HS-27A (cell line): ENCODE measurements around the gene CCDC106.

Experiments used
- DNase-seq: peaks from one replicate; pipeline ENCODE4 v3.0.0-alpha.2; 2012; ENCODE audit warnings: low read depth, missing footprints

Gene CCDC106

DNA sequence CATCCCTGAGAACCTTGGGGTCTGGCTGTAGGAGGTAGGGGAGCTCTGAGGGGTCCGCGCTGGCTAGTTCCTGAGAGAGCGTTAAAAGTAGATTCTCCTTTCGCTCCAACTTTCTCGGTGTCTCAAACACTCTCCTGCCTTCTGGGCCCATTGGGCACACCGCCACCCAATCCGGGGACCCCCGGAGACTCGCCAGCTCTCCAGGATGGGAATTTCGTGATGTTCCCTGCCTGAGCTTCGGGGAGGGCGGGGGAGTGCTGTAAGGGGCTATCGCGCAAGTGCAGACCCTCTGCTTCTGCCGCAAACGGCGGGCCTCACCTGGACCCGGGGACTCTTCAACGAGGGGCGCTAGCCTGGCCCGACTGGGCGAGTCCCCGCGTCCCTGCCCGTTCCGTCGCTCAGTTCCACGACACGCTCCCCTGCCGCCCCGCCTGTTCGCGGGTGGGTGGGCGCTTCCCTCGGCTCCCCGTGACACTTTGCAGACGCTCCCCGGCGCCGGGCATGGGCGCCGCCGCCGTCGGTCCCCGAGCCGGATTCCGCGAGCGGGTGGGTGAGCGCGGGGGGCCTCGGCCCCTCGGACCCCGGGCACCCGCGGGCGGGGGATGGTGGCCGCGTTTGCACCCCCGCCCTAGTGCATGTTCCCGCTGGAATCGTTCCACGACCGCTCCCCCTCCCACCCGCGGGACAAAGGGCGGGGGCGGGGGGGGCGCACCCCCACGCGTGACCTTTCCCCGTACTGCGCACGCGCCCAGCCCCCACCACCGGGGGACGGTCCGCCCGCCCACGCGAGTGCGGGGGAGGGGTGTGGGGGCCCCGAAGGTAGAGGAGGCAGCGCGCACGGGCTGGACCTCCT lies at the start of gene CCDC106:
TSS of gene CCDC106 (plus strand) at position 481 of the 853 bp plus-strand sequence. CDS start 835 bp downstream, outside the sequence.
- DNase-seq = no peak

DNA sequence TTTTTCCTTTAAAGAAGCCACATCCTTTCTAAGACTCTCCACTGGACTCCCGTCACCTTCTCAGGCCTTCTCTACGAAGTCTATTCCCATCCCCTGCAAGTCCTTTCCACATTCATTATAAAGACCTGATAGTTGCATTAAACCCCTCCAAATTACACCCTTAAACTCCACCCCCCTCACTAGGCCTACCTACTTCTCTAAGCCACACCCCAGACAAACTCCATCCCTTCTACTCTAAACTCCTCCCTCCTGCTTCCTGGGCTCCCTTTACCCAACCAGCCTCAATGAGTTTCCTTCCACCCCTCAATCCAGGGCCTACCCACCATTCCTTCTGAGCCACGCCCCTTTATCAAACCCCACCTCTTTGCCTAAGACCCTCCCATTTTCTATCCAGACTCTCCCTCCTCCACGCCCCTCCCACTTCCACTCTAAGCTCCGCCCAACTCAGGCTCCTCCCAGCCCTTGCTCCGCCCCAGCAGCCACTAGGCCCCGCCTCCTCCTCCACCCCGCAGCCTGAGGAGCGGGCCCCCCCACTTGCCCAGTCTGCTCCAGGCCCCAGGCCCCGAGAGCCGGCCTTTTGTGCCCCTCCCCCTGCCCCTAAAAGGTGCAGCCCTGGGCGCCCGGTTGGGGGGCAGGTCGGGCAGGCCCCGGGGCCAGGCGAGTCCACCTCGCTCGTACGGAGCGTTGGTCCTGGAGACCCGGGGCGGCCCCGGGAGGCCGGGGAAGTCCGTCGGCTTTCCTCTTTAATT lies 49.1 kb upstream of the CCDC106 start:
- DNase-seq = peak; percentile 86

DNA sequence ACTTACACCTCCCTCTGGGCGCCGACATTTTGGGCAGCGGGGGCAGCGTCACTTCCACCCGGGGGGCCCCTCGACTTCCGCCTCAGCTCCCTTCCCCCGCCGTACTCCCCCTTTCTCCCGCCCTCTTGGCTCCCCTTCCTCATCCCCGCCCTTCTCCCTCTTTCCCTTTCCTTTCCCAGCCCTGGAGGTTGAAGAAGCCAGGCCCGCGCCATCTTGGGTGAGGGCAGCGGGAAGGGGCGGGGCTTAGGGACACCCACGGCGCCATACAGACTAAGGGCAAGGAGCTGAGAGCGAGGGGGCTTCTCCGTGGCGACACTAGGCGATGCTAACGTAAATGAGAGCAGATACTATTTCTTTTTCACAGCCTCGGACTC lies 48.6 kb upstream of the CCDC106 start, which contains the start of gene FIZ1:
TSS of gene FIZ1 (minus strand) at position 50 of the 374 bp plus-strand sequence. CDS start 1,652 bp downstream, outside the sequence.
- peak; percentile 100 for DNase-seq

DNA sequence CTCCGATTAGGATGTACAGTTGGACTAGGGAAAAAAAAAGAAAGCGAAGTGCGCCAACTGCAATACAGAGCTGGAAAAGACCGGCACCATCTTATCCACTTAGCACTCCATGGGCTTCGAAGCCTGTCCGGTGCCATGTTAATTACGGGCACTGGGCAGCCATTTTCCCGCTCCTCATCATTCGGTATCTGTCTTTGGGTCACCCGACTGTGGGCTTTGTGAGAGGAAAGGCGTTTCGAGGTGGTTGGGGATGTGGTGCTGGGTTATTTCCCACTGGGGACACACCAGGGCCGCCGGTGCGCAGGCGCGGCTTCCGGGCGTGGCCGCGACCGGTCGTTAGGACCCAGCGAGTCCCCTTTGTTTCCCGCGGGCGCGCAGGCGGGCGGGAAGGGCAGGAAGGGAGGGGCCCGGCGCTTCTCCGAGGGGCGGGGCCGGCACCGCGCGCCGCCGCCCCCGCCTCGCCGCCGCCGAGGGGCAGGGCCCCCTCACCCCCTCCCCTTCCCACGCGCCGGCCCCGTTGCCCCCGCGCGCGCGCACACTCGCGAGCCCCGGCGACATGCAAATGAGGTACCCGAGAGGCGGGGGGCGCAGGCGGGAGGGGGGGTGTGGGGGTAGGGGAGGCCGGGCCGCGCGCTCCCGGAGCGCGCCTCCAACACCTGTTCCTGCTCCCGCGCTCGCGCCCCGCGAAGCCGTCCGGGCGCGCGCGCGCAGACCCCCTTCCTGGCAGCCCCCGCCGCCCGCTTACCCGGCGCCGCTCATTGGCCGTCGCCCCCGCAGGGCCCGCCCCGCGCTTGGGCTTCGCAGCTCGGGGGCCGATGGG lies 48.0 kb upstream of the CCDC106 start, which contains the start of gene ZNF524:
TSS of gene ZNF524 (plus strand) at position 447 of the 820 bp plus-strand sequence. CDS start 1,825 bp downstream, outside the sequence.
- DNase-seq = peak; percentile 98

DNA sequence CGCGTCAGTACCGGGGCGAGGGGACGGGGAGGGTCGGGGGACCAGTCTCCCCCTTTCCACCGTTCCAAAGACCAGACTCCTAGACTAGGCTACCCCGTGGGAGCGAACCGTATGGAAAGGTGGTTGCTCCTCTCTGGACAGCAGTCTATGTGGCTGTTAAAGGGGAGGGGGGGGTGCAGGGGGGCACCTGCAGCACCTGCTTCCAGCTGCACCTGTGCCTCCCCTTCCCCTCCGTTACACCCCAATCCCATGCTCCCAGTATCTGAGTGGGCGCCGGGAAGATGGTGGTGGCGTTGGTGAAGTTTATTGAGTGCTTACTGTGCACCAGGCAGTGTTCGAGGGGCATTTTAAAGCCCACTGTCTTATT lies 47.4 kb upstream of the CCDC106 start:
- no peak for DNase-seq

DNA sequence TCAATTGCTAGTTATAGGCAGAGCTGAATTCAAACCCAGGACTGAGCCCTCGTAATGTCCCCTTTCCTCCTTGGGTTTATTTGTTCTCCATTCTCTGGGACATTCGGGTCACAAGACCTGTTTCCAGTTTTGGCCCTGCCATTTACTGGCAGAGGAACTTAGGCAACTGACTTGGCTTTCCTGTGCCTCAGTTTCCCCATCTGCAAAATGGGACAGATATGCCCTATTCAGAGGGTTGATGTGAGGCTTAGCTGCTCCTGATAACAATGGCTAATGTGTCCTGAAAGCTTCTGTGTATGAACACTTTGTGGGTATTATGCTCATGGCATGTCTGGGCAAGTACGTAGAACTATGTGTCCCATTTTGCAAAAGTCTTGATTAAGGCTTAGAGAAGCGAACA lies 46.9 kb upstream of the CCDC106 start:
- DNase-seq = no peak

DNA sequence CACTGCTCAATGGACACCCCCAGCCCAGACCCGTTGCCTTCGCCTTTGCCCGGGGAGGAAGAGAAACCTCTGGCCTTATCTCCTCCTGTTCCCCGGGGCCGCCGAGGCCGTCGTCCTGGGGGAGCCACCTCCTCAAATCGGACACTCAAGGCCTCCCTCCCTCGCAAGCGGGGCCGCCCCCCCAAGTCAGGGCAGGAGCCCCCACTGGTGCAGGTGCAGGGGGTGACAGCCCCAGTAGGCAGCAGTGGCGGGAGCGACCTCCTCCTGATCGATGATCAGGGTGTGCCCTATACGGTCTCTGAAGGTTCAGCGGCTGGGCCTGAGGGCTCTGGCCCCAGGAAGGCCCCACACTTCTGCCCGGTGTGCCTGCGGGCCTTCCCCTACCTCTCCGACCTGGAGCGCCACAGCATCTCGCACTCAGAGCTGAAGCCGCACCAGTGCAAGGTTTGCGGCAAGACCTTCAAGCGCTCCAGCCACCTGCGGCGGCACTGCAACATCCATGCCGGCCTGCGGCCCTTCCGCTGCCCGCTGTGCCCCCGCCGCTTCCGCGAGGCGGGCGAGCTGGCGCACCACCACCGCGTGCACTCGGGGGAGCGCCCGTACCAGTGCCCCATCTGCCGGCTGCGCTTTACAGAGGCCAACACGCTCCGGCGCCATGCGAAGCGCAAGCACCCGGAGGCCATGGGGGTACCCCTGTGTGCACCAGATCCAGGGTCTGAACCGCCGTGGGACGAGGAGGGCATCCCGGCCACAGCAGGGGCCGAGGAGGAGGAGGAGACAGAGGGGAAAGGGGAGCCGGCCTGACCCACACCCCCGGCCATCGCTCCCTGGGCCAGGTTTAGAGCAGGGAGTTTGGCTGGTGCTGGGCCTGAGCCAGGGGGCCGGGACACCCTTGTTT lies 45.7 kb upstream of the CCDC106 start:
- DNase-seq = no peak

DNA sequence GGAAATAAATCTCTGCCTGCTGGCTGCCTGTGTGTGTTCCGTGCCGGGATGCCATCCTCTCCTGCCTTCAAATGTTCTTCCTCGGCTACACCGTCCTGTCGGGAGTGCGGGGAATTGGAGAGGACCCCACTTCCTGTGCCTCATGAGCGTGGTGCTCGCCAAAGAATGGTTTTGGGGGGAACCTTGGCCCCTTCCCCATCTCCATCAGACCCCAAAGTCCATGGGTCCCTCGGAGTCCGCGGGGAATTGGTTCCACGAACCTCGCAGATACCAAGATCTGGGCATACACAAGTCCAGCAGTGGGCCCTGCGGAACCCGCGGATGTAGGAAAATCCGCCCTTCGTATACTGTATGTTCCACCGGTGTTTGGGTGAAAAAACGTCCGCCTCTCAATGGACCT lies 44.9 kb upstream of the CCDC106 start:
- DNase-seq = no peak

DNA sequence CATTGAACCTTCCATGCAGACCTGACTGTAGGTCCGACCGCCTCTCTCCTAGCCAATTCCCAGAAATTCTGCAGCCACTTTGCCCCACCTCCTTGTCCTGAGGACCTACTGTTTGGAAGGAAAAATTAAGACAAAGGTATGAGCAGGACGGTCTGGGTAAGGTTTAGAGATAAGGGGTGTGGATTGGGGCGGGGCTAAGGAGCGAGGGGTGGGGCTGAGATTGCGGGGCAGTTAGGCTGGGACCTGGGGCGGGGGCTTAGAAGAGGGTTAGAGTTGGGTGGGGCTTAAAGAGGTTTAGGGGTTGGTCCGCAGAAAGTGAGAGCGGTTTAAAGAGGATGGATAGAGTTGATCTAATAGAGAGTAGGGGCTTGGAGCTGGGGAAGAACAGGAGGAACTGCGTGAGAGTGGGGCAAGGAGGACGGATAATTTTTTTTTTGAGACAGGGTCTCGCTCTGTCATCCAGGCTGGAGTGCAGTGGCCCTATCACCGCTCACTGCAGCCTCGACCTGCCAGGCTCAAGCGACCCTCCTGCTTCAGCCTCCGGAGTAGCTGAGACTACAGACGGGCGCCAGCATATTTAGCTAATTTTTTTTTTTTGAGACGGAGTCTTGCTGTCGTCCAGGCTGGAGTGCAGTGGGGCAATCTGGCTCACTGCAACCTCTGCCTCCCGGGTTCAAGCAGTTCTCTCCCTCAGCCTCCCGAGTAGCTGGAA lies 44.3 kb upstream of the CCDC106 start:
- no peak for DNase-seq

DNA sequence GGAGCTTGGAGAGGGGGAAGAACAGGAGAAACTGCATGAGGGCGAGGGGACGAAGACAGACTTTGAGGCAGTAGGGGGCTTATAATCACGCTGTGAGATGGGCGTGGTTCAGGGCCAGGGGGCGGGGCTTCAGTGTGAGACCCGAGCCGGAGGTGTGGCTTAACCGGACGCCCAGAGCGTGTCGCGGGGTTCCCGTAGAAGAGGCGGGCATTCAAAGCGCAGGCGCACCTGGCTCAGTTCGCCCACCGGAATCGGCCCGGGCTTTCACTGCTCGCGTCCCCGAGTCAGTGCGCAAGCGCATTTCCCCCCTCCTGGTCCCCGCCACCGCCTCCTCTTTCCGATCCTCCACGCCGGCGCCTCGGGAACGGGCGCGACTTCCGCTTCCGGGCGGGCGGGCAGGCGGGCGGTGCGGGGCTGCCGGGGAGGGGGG lies 42.8 kb upstream of the CCDC106 start:
- DNase-seq = peak; percentile 99

DNA sequence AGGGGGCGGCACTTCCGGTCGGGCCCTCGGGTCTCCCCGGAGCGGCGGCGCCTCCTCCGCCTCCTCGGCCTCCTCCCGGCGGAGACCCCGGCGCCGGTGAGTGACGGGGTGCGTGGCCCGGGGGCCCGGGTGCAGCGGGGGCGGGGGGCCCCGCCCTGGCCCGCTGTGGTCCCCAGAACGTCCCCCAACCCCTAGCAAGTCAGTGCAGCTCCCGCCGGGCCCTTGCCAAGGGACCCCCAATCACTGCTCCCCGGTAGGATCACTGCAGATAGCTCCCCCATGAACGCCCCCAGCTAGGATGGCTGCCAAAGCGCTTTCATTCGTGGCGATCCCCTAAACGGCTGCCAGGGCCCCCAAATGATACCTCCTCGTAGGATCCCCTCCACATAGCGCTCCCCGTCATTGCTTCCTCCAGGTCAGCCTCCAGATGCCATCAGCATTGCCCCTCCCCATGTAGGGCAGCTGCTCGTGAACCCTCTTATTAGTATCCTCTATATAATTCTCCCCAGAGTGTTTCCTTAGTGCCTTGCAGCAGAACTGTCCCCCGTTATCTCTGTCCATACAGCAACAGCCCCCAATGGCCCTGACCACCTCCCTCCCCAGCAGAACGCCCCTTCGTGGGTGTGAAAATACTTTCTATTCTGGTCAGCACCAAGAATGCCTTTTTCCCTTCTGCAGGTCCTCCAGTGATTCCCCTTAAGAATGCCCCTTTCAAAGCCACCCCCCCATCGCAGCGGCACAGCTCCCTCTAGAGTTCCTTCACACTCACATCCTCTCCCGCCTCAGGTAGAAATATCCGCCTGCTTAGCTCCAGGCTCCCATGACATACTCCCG lies 42.2 kb upstream of the CCDC106 start, which contains the start of gene ZNF865:
TSS of gene ZNF865 (plus strand) at position 11 of the 834 bp plus-strand sequence. CDS start 7,972 bp downstream, outside the sequence.
- peak; percentile 77 for DNase-seq

DNA sequence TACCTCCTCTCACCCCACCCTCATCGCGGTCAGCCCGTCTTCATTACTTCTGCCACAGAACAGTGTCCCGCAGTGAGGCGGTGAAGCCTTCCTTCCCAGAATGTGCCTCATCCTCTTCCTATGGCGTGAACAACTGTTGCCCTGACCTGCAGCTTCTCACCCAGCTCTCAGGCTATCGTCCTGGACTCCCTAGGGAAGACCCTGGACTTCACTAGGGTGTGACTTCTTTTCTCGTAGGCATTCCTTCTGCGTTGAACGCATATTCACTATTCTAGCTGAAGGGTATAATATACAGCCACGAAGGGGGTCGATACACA lies 41.6 kb upstream of the CCDC106 start:
- DNase-seq = no peak

DNA sequence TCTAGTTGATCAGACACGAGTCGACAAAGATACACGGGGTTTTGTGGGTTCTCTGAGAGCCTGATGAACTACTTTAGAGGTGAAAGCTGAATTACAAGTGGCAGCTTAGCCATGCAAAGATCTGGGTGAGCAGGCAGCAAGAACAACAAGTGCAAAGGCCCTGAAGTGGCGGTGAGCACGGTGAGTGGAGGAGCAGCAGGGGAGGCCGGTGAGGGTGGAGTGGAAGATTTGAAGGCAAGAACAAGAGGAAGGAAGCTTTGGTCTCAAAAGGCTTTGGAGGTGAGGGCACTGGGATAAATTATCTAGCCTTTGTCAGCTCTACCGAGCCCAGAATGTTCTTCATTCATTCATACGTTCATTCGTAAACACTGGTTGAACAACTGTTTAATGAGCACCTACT lies 41.2 kb upstream of the CCDC106 start:
- no peak for DNase-seq

DNA sequence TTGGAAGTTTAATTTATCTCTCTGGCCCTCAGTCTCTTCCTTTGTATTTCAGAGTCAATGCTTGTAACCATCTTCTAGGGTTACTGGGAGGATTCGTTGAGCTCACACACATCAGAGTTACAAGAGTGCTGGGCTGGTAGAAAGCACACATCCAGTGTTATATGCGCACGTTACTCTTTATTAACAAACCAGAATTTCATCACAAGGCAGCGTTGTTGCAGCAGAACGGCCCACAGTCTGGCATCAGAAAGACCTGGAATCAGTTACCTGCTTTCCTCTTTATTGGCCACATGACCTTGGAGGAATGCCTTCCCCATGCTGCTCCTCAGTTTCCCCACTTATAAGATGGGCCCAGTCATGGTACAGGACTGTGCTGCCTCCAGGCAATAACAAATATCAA lies 38.7 kb upstream of the CCDC106 start:
- no peak for DNase-seq

DNA sequence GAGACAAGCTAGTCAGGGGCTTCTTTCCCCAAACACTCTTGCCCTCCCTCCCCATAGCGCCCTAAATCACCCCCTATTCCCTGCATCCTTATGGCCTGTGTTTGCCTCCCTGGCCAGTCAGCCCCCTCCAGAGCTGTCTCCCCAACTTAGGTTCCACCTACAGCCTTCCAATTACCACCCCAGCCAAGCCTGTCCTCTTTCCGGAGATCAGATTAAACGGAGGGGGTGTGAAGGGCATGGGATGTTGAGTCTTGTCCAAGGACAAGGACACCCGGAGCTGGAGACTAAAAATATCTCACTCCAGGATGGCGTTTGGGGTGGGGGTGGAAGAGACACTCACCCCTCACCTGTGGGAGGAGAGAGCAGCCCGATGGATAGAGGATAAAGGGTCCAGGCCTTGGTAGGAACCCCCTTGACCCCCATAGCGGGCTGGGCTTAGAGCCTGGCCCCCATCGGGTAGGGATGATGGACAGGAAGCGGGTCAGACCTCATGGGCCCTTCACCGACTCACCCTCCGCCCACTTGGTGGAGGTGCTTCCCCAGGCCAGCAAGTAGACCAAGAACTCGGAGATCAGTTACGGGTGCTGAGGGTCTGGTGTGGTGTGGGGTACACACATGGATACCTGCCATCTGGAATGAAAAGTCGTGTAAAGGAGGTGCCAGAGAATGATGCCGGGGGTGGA lies 36.6 kb upstream of the CCDC106 start:
- no peak for DNase-seq

DNA sequence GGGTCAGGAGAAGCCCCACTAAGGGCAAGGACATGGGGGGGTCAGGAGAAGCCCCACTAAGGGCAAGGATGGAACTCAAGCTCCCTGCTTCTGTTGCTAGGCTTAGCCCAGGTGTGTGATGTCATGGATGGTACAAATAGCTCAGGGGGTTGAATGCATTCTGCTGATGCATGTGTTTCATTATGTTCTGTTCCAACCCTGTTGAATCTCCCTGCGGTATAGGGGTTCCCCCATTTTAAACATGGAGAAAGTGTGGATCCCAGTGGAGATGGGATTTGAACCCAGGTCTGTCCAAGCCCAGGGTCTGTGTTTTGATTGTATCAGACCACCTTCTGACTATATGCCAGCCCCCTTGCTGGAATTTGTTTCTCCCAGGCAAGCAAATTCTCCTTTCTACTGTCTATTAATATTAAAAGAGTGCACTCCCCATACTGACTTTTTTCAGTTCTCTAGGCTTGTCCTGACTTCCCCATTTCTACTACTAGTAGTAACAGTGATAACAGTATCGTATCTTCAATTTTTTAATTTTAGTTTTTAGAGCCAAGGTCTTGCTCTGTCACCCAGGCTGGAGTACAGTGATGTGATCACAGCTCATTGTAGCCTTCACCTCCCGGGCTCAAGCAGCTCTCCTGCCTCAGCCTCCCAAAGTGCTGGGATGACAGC lies 35.9 kb upstream of the CCDC106 start:
- no peak for DNase-seq

DNA sequence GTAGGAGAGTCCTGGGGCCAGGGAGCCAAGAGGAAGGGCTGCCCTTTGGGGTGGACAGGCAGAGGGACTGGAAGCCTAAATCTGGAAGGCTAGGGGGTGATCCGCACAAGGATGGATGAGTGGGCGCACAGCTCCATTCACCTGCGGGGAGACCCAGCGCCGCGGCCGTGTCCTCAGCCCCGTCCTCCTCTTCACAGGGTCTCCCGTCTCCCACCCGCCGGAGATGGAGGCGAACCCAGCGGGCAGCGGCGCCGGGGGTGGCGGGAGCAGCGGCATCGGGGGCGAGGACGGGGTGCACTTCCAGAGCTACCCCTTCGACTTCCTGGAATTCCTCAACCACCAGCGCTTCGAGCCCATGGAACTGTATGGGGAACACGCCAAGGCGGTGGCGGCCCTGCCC lies 34.6 kb upstream of the CCDC106 start:
- no peak for DNase-seq

DNA sequence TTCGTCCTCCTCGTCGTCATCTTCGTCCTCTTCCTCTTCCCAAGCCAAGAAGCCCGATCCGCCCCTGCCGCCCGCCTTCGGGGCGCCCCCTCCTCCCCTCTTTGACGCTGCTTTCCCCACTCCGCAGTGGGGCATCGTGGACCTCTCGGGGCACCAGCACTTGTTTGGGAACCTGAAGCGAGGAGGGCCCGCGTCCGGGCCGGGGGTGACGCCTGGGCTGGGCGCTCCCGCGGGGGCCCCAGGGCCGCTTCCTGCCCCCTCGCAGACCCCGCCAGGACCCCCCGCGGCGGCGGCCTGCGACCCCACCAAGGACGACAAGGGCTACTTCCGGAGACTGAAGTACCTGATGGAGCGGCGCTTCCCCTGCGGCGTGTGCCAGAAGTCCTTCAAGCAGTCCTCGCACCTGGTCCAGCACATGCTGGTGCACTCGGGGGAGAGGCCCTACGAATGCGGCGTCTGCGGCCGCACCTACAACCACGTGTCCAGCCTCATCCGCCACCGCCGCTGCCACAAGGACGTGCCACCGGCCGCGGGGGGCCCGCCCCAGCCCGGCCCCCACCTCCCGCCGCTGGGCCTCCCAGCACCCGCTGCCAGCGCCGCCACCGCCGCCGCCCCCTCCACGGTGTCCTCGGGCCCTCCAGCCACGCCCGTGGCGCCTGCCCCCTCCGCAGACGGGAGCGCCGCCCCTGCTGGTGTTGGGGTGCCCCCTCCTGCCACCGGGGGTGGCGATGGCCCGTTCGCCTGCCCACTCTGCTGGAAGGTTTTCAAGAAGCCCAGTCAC lies 33.9 kb upstream of the CCDC106 start:
- DNase-seq = no peak
